Measurements from ENCODE around the gene B3GALT6.

- TF ChIP-seq CTCF (IDR thresholded peaks at IDR 0.05; ENCODE audit: insufficient read depth, low read length), result no peak
- no peak for TF ChIP-seq POLR2AphosphoS5 (IDR thresholded peaks at IDR 0.05; ENCODE audit: low read depth)
These were observed 27.6 kb upstream of the B3GALT6 start for GRCh38 chr1:1204425-1204920.

All from HL-60 (cell line).